IPS-NIHi7 (cell line): ENCODE data around the gene NXPH3.

Source experiments
- DNase-seq: peaks from one replicate; pipeline ENCODE4 v3.0.0; 2012; ENCODE audit warnings: mixed read lengths; ENCODE audit errors: extremely low spot score

Gene NXPH3

DNA sequence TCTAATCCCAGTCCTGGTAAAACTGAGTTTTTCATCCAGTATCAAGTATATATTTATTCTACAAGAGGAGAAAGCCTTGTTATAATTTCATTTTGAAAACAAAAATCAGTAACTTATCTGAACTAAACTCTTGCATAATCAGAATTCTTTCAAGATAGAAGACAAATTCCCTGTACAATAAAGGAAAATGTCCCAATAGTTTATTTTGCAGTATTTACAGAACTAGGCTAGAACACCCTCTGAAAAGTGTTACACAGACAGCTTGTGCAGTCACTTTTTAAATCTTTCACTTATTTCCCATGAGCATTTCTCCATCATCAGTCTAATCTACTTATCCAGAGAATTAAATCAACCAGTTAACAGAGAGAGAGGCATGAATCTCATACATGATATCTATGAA lies 53.8 kb downstream of the NXPH3 start:
- no peak for DNase-seq

DNA sequence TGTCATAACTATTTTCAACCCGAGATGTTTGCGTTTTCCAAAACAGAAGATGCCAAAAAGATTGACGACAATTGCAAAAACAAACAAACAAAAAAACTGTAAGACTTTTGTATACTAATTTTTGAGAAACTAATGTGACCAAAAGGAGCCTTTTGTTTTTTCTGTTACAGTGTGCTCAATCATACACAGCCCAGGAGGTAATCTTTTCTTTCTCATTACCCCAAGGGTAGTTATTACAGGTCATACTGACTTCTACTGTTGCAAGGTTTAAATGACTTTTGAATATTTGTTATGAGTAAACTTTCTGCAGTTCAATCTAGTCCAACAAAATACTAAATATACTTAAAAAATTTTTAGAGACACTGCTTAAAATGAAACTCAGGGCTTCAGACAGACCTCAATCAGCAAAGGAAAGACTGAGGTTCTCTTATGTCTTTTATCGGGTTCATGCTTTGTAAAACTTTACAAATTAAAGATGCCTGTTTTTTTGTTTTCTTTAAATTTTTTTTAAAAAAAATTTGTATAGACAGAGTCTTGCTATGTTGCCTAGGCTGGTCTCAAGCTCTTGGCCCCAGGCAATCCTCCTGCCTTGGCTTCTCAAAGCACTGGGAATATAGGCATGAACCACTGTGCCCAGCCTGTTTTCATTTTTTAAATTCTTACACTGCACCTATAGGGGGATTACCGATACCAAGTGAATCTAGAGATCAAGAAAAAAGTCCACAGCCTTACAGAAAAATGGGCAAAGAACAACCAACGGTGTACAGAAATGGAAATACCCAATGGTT lies 54.6 kb downstream of the NXPH3 start:
- DNase-seq, result no peak

DNA sequence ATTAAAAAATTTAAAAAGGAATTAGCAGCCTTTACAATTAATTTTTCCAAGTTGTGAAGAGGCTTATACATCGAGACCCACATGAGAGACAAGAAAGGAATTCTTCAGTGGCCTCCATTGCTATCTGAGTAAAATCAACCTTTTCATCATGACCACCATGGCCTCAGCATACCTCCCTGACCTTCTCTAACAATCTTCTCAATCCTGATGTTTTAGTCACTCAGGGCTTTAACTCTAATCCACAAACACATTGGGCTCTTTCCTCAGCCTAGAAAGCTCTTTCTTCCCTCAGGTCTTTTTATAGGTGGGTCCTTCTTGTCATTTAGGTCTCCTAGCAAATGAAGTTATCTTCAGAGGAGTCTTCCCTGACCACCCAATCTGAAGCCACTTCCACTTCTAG lies 55.8 kb downstream of the NXPH3 start:
- no peak for DNase-seq
